Erythroblast (primary cell): ENCODE data around the gene TMEM240.

Experiments
- DNase-seq, 2 experiments: peaks; one replicate each; lab custom pipeline; 2025; lab: John Stamatoyannopoulos, UW
- GATA1 ChIP-seq: IDR thresholded peaks from 2 replicates; pipeline ENCODE4 v1.6.1; 2011; ENCODE audit warnings: low read depth, mild to moderate bottlenecking, control low read depth, low read length, moderate library complexity
- POLR2A ChIP-seq: IDR thresholded peaks from 2 replicates; pipeline ENCODE4 v1.6.1; 2011; ENCODE audit warnings: mild to moderate bottlenecking, low read length

The TMEM240 gene

DNA sequence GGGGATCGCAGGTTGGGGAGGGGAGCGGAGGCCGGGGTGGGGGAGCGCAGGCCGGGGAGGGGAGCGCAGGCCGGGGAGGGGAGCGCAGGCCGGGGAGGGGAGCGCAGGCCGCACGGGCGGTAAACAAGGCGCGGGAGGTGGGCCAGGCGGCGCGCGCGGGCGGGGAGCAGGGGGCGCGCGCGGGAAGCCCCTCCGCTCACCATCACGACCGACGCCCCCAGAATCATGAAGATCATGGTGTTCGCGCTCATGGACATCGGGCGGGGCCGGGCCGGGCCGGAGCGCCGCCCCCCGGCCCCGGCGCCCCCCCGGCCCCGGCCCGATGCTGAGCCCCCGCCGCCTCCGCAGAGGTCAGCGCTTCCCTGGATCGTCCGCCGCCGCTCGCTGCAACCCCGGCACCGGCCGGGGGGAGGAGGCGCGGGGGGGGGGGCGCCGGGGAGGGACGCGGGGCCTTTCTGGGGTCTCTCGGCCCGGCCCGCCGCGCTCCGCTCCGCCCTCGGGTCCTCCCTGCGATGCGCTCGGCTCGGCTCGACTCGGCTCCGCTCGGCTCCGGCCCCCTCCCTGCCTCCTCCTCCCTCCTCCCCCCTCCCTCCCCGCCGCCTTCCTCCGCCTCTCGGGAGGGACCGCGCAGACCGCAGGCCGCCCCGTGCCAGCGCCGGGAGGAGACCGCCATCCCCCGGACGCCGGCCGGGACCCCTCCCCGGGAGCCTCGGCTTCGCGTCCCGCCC is at the start of gene TMEM240:
TSS of gene TMEM240 (minus strand) at position 535 of the 728 bp plus-strand sequence. CDS start at position 257, 278 bp downstream.
- peak; percentile 52 for DNase-seq
- no peak for TF ChIP-seq GATA1
- no peak for TF ChIP-seq POLR2A

DNA sequence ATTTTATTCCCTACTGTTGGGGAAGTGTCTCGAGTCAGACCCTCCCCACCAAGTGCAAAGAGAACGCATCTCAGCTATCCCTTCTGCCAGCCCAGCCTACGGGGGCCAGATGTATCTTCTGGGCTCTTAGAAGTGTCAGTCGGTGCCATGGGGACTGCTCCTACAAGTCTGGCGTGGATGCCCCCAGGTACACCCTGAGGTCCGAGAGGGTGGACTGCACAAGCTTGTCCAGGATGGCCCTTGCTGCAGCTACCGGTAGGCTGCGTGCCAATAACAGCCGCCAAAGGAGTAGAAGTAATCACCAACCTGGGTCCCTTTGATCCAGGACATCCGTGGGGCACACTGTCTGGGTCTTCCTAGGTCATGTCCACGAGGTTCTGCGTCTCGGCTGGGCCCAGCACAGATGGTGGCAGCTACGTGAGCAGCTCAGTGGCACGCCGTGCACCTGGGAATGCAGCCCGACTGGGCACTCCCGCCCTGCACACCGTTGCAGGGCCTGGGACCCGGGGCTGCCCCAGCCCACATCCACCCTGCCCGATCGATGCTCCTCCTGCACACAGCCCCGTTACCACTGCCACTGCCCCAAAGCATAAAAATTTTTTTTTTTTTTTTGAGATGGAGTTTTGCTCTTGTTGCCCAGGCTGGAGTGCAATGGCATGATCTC is 43.1 kb upstream of the TMEM240 start:
- DNase-seq, result no peak
- no peak for TF ChIP-seq POLR2A
- TF ChIP-seq GATA1, result no peak

DNA sequence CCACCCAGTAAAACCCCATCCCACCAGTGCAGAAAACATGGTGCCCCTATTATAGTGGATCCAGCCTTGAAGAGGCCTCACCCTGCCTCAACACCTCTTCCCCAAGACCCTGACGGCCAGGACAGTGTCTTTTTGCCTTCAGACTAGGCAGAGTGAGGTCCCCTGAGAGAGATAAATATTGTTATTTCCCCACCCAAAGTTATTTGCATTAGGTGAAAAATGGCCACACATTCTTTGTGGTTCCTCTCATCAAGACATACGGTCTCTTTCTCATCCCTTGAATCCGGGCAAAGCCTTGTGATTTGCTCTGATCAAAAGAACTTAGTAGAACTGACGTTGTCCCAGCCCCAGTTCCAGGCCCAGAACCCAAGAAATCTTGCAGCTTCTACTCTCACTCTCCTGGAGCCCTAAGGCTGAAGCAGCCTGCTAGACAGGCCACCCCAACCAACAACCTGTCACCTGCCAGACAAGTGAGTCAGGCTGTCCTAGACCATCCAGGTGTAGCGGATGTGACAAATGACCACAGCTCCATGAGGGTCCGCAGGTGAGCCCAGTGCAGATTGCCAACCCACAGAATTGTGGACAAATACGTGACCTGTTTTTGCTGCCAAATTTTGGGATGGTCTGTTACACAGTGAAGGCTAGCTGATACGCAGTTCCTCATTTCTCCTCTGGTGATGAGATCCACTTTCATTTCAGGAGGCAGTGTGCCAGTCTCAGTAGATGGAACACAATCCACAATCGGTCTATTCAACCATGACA is 42.3 kb upstream of the TMEM240 start:
- no peak for DNase-seq
- no peak for TF ChIP-seq GATA1
- no peak for TF ChIP-seq POLR2A

DNA sequence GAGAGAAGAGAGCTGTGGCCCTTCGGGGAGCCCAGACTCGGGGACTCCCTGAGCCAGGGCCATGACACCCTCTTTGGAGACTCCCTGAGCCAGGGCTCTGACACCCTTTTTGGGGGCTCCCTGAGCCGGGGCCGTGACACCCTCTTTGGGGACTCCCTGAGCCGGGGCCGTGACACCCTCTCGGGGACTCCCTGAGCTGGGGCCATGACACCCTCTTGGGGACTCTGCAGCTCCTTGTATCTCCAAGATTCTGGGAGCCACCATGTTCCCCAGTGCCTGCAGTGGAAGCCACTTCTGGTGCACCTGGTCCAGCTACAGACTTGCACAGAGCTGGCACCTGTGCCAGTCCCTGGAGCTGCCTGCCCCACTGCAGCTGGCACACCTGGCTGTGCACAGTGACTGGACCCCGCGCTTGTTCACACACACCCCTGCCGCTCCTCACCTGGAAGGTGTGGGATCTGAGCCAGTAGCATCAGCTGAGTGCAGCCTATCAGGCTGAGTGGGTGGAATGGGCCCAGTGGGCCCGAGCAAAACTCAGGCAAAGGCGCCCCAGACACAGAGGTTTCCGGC is 38.0 kb upstream of the TMEM240 start:
- DNase-seq, result no peak
- TF ChIP-seq POLR2A, result no peak
- no peak for TF ChIP-seq GATA1

DNA sequence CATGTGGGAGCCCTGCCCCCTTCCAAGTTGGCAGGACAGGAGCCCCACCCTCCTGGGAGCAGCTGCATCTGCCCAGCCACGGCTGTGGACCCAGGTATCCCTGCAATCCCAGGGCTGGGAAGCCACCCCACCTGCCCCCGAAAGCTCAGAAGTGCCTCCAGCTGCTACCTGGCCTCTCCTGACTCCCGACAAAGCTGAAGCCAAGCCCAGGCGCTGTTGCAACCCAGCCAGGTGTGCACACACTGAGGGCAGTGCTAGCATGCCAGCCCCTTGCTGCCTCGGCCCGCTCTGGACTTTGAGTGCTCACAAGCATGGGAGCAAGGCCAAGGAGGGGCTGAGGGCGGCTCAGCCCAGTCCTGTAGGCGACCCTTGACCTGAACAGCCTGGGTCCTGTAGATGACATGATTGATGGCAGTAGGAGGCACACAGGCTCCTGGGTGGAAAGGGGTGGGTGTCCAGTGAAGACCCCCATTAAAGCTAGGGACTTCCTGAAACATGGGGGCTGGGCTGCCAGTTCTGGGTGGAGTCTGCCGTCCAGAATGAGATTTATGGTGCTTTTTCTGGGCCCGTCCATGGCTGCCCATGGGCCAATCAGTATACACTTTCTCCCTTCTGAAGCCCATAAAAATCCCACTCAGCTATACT is 37.1 kb upstream of the TMEM240 start:
- no peak for DNase-seq
- no peak for TF ChIP-seq GATA1
- no peak for TF ChIP-seq POLR2A

DNA sequence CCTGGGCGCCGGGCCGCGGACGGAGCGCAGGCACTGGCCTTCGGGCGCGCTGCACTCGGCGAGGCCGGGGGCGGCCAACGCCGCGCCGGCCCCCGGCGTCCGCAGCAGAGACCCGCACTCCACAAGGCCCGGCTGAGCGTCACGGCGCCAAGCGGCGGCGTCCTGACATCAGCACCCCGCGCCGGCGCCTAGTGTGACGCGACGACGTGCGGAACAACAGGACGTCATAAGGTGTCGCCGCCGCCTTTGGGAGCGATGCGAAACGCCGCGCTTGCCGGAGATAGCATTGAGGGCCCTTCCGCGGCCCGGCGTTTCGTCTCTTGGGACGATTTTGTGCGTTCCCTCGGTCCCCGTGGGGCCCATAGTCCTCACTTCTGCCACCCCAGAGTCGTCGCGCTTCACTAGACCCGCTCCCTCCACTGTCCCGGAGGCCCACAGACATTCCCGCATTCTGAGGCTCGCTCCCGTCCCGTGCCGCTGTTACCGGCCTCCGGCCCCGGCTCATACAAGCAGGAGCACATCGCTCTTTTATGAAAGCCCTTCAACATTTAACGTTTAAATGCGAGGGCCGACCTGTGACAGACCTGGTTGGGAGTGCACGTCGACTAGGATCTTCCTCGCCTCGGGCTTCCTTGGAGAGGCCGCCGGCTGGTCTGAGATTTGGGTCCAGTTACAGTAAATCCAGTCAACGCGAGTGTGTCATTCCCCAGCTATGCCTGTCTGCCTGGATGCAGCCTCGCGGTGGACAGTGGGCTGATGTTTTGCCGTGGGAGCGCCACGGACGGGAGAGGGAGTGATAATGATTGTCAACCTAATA is 34.5 kb upstream of the TMEM240 start, which contains the start of gene SSU72:
TSS of gene SSU72 (minus strand) at position 143 of the 817 bp plus-strand sequence. CDS start 306 bp downstream, outside the sequence.
- DNase-seq, result peak; percentile 98
- TF ChIP-seq POLR2A, result peak; percentile 97
- no peak for TF ChIP-seq GATA1

DNA sequence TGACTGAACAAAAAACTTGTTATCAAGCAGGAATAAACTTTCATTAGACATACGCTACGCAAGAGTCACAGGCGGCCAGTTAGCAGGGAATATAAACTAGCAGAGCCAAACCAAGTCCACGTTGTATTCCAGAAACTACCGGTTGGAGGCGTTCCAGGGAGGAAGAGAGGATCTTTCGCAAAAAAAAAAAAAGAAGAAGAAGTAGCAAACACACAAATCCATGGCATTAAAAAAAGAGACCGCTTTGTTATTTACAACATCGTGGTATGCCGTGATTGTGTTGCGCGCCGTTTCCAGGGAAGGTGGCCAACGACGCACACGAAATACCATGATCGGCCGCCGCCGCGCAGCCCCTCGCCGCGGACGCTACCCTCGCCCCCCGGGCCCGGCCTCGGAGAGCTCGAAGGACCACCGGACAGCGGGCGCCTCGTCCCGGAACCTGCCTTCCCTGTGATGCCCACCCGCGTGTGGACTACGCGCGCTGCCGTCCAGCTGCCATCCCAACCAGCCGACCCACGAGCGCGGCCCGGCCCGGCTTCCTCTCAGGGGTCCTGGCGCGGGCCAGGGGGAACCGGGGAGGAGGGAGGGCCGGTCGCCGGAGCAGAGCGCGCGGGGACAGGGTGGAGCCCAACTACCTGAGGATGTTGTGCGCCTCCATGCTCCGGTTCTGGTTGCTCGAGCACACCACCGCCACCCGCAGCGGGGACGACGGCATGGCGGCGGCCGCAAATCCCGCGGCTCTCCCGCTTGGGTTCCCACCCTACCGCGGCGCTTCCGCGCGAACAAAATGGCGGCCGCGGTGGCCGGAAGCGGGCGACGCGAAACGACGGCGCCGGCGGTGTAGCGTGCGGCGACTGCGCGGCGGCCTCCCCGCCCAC is 33.7 kb upstream of the TMEM240 start:
- DNase-seq, result peak; percentile 90 to 93
- TF ChIP-seq POLR2A (no peak), GATA1 (no peak)

DNA sequence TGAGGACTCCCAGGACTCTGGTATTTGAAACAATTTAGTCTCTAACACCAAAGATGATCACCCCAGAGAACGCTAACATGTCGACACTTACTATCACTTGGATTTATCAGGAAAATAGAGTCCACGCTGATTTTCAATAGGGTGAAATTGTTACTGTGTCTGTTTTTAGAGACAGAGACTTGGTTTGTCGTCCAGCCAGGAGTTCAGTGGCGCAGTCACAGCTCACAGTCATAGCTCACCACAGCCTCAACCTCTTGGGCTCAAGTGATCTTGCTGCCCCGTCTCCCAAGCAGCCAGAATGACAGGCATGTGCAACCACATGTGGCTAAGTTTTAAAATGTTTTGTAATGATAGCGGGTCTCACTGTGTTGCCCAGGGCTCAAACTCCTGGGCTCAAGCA is 28.9 kb upstream of the TMEM240 start:
- TF ChIP-seq GATA1, result no peak
- TF ChIP-seq POLR2A, result no peak
- DNase-seq, result no peak

DNA sequence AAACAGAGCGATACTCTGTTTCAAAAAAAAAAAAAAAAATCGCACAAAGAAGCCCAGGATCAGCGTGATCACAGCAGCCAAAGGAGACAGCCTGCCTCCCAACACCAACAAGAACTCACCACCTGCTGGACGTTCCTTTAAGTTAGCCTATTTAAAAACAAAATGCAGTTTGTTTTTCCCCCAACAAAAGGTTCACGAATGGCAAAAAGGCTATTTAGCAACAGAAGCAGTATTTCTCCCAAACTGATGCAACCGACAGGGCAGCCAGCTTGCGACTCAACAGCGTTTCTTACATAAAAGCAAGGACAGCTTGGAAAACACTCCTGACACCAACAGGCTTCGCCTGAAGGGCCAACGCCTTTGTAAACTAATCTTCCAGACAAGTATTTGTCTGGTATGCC is 27.5 kb upstream of the TMEM240 start:
- DNase-seq, result no peak
- TF ChIP-seq GATA1 (no peak), POLR2A (no peak)

DNA sequence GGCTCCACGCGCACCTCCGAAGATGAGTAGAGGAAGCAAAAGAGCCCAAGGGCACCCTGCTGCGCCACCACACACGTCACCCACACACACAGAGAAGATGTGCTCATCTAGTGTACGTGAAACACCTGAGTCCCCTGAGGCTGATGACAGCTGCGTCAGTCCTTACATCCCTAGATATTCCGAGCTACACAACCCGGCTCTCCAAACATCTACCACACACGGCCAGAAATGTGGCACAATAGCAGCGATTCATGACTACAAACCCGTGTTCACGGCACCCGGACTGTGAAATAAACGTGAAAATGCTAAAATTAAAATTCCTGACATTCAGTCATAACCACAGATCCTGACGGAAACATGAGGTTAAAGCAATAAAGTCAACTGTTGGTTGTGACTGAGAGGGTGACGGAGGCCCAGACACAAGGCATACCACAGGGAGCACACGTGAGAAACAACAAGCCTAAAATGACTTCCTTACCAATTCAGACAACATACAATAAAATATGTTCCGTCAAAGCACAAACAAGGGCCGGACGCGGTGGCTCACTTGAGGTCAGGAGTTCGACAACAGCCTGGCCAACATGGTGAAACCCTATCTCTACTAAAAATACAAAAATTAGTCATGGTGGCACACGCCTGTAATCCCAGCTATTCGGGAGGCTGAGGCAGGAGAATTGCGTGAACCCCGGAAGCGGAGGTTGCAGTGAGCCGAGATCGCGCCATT is 26.9 kb upstream of the TMEM240 start:
- no peak for TF ChIP-seq GATA1
- no peak for DNase-seq

DNA sequence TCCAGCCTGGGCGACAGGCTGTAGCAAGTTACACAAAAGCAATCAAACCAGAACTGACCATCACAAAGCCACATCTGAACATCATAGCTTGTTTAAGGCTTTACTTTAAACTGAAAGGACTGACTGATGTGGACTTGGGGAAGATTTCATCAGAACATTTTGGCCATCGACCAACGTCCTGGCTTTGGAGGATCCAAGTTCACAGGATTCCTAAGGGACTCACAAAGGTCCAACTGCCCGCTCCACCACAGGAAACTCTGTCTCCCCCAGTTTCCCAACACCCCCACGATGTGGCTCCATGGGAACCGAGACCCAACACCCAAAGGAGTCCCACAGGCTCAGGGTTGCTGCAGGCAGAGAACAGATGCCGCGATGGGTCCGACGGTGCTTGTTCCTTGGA is 24.9 kb upstream of the TMEM240 start:
- TF ChIP-seq POLR2A (no peak), GATA1 (no peak)

More for the DNA sequence above, 24.9 kb upstream of the TMEM240 start:
- no peak for DNase-seq
